Measurements from ENCODE around the gene ZNF468. TPM values are rescaled to one million over a fixed set of nuclear protein-coding genes. Genes with fewer than 3 reads are reported as not detected.
"Not testable (repeated sequence)": the region's sequence is repeated elsewhere in the genome, so short reads cannot be mapped to it uniquely, and the experiment has no call there.

ZNF468 gene
- total RNA-seq, 1 donor from 2014 or later = 22.1 TPM

GRCh38 chr19:52825765-52826164 is 31.7 kb downstream of the ZNF468 start:
- DNase-seq (ENCODE audit: low read depth) = no peak
- no peak overlapping the region for H3K4me3 ChIP-seq (ENCODE audit: low read depth, low read length)
- TF ChIP-seq CTCF (conservative IDR thresholded peaks at IDR 0.05; ENCODE audit: low read depth, low read length) = no peak

GRCh38 chr19:52823676-52824075 is 33.7 kb downstream of the ZNF468 start:
- H3K4me3 ChIP-seq (ENCODE audit: low read depth, low read length) = no peak overlapping the region
- no peak for TF ChIP-seq CTCF (conservative IDR thresholded peaks at IDR 0.05; ENCODE audit: low read depth, low read length)
- no peak for DNase-seq (ENCODE audit: low read depth)

- not testable (repeated sequence) for DNase-seq (ENCODE audit: low read depth)
- peak within 1 kb of the TSS; percentile 73 for H3K4me3 ChIP-seq (ENCODE audit: low read depth, low read length)
Observed at GRCh38 chr19:52821204-52821960, 36.0 kb downstream of the ZNF468 start, which contains the start of gene ZNF28. TSS of gene ZNF28 (minus strand) at chr19:52821633. CDS start at chr19:52817958, 3,675 bp downstream.

- H3K4me3 ChIP-seq (ENCODE audit: low read depth, low read length) = peak overlapping the region; percentile 73
- DNase-seq (ENCODE audit: low read depth) = not testable (repeated sequence)
Observed at GRCh38 chr19:52820472-52821203, 36.8 kb downstream of the ZNF468 start.

DNA sequence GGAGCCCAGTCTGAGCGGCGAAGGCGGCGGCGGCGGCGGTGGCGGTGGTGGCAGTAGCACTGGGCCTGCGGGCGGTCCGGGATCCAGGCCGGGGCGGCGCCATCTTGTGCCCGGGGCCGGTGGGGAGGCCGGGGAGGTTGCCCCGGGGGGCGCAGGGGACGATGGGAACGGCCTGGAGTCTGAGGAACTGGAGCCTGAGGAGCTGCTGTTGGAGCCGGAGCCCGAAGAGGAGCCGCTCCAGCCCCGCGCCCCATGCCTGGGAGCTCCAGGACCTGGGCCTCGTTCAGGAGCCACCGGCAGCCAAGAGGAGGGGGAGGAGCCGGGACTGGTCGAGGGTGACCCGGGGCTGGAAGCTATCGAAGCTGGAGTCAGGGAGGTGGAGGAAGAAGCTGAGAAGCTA is 47.6 kb downstream of the ZNF468 start:
- H3K4me3 ChIP-seq (ENCODE audit: low read depth, low read length) = no peak overlapping the region
- TF ChIP-seq CTCF (conservative IDR thresholded peaks at IDR 0.05; ENCODE audit: low read depth, low read length) = no peak
- no peak for DNase-seq (ENCODE audit: low read depth)

GRCh38 chr19:52799950-52800640 is 57.3 kb downstream of the ZNF468 start:
- DNase-seq (ENCODE audit: low read depth) = not testable (repeated sequence)

GRCh38 chr19:52789440-52789839 is 68.0 kb downstream of the ZNF468 start:
- no peak for TF ChIP-seq CTCF (conservative IDR thresholded peaks at IDR 0.05; ENCODE audit: low read depth, low read length)
- no peak overlapping the region for H3K4me3 ChIP-seq (ENCODE audit: low read depth, low read length)
- no peak for DNase-seq (ENCODE audit: low read depth)

More at GRCh38 chr19:52799950-52800640, 57.3 kb downstream of the ZNF468 start:
- H3K4me3 ChIP-seq (ENCODE audit: low read depth, low read length) = not testable (repeated sequence)

Other genes with a start within 250 kb of the ZNF468 start
- 21.8 and 46.5 TPM in 2 replicates for gene ZNF83, start 219.3 kb downstream of the ZNF468 start, total RNA-seq
- 11.1 and 15.5 TPM in 2 replicates for gene ZNF611, start 122.6 kb downstream of the ZNF468 start, total RNA-seq
- 5.0 and 5.2 TPM in 2 replicates for gene ZNF600, start 70.8 kb downstream of the ZNF468 start, total RNA-seq
- gene ZNF28, start 36.0 kb downstream of the ZNF468 start, total RNA-seq = 8.5 and 10.2 TPM in 2 replicates
- gene ZNF320, start 40.0 kb upstream of the ZNF468 start, total RNA-seq = 4.7 and 18.9 TPM in 2 replicates
- gene ZNF888, start 65.8 kb upstream of the ZNF468 start, total RNA-seq = 5.1 and 6.3 TPM in 2 replicates
- 2.5 and 4.2 TPM in 2 replicates for gene ZNF816, start 105.3 kb upstream of the ZNF468 start, total RNA-seq
- gene ERVV-1, start 156.3 kb upstream of the ZNF468 start, total RNA-seq = not detected in 2 replicates
- not detected in 2 replicates for gene ERVV-2, start 187.1 kb upstream of the ZNF468 start, total RNA-seq
- 5.5 and 9.6 TPM in 2 replicates for gene ZNF160, start 245.8 kb upstream of the ZNF468 start, total RNA-seq